Dermis blood vessel endothelial cell (primary cell): Measurements from ENCODE around the gene DNPEP. TPM values are rescaled to one million over a fixed set of nuclear protein-coding genes. Genes with fewer than 3 reads are reported as not detected.
"Not testable (repeated sequence)": the region's sequence is repeated elsewhere in the genome, so short reads cannot be mapped to it uniquely, and the experiment has no call there.

Experiments used
- DNase-seq: peaks from one replicate; pipeline ENCODE4 v3.0.0; 2010
- total RNA-seq: library from RNA; depleted of rRNA; stranded (reverse); fragments of >200 nt; gene quantifications from 2 replicates; pipeline ENCODE4 v1.2.3, GENCODE V29; 2014

DNPEP gene
- total RNA-seq, 1 donor from 2014 or later: 67.7 TPM

- DNase-seq: no peak
These were observed 31.3 kb upstream of the DNPEP start for GRCh38 chr2:219419012-219419324.

GRCh38 chr2:219418155-219419011, 30.7 kb upstream of the DNPEP start, which contains the start of gene DES:
TSS of gene DES (plus strand) at chr2:219418377. CDS start at chr2:219418463, 86 bp downstream.
- no peak for DNase-seq

GRCh38 chr2:219417374-219417773, 29.7 kb upstream of the DNPEP start:
- no peak for DNase-seq

GRCh38 chr2:219416938-219417337, 29.2 kb upstream of the DNPEP start:
- no peak for DNase-seq

- DNase-seq: no peak
These were observed 28.5 kb upstream of the DNPEP start for GRCh38 chr2:219416235-219416602.

GRCh38 chr2:219415580-219416234, 28.0 kb upstream of the DNPEP start:
- DNase-seq: no peak

GRCh38 chr2:219414857-219415256, 27.1 kb upstream of the DNPEP start:
- DNase-seq: no peak

GRCh38 chr2:219410390-219410789, 22.7 kb upstream of the DNPEP start:
- DNase-seq: no peak

GRCh38 chr2:219409619-219410018, 21.9 kb upstream of the DNPEP start:
- DNase-seq: no peak

GRCh38 chr2:219408631-219409030, 20.9 kb upstream of the DNPEP start:
- no peak for DNase-seq

- DNase-seq: no peak
These were observed 20.5 kb upstream of the DNPEP start for GRCh38 chr2:219408204-219408603.

- not testable (repeated sequence) for DNase-seq
These were observed 19.6 kb upstream of the DNPEP start for GRCh38 chr2:219407343-219407742.

GRCh38 chr2:219406861-219407230, 19.1 kb upstream of the DNPEP start:
- DNase-seq: no peak

- DNase-seq: no peak
These were observed 18.5 kb upstream of the DNPEP start for GRCh38 chr2:219405958-219406860.

GRCh38 chr2:219405451-219405850, 17.7 kb upstream of the DNPEP start:
- DNase-seq: no peak

GRCh38 chr2:219404954-219405353, 17.2 kb upstream of the DNPEP start:
- no peak for DNase-seq

GRCh38 chr2:219404291-219404910, 16.7 kb upstream of the DNPEP start:
- no peak for DNase-seq

- DNase-seq: no peak
These were observed 16.1 kb upstream of the DNPEP start for GRCh38 chr2:219403861-219404260.

GRCh38 chr2:219402665-219403515, 15.2 kb upstream of the DNPEP start:
- DNase-seq: peak; percentile 87

- DNase-seq: no peak
These were observed 13.9 kb upstream of the DNPEP start for GRCh38 chr2:219401606-219402005.

- no peak for DNase-seq
These were observed 12.8 kb upstream of the DNPEP start for GRCh38 chr2:219400562-219400961.
